LNCaP clone FGC (cell line): Measurements from ENCODE around the gene MAPK12.

ENCODE experiments used
- DNase-seq: peaks from one replicate; pipeline ENCODE4 v3.0.0-alpha.2; 2011; ENCODE audit warnings: low read depth
- H3K4me3 ChIP-seq: 2 replicates; pipeline ENCODE4 v1.5.1; 2011; ENCODE audit warnings: mild to moderate bottlenecking, low read depth, low read length, control low read depth
- TF ChIP-seq, protein P1 (sequence below): IDR thresholded peaks from 2 replicates; pipeline ENCODE4 v1.5.1; 2012; ENCODE audit warnings: mild to moderate bottlenecking; ENCODE audit not compliant: control insufficient read depth, insufficient read depth; ENCODE audit errors: extremely low read depth

The MAPK12 gene

DNA sequence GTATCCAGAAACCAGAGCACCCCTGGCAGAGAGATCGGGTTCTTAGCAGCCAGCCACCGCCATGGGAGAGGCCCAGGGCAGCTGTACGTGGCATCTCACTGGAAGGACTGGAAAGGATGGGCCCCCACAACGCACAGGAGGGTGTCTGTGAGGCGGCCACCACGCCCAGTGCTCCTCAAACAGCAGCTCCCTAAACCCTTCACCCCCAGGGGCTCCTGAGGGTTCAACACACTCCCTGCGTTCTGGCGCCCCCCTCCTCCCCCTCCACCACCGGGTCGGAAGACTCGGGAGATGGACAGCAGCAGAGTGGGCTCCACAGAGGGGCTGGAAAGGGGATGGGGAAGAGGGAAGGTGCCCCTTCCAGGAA, 1.1 kb downstream of the MAPK12 start:
- DNase-seq, result no peak
- TF ChIP-seq, protein P1, sequence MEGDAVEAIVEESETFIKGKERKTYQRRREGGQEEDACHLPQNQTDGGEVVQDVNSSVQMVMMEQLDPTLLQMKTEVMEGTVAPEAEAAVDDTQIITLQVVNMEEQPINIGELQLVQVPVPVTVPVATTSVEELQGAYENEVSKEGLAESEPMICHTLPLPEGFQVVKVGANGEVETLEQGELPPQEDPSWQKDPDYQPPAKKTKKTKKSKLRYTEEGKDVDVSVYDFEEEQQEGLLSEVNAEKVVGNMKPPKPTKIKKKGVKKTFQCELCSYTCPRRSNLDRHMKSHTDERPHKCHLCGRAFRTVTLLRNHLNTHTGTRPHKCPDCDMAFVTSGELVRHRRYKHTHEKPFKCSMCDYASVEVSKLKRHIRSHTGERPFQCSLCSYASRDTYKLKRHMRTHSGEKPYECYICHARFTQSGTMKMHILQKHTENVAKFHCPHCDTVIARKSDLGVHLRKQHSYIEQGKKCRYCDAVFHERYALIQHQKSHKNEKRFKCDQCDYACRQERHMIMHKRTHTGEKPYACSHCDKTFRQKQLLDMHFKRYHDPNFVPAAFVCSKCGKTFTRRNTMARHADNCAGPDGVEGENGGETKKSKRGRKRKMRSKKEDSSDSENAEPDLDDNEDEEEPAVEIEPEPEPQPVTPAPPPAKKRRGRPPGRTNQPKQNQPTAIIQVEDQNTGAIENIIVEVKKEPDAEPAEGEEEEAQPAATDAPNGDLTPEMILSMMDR, result no peak
- peak overlapping the region; percentile 71 for H3K4me3 ChIP-seq

DNA sequence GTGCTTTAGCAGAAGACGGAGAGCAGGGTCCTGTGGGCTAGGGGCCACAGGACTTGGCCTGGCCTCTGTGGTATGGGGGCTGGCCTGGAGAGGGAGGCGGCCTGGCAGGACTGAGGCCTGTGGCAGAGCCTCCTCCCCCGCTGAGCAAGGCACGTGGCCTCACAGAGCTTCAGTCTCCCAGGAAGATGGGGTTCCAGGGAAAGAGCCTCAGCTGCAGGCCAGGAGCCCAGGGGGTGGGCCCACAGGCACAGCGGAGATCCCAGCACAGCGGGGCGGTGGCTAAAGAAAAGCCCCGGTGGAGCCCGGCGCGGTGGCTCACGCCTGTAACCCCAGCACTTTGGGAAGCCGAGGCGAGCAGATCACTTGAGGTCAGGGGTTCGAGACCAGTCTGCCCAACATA, 2.2 kb downstream of the MAPK12 start:
- DNase-seq, result no peak
- TF ChIP-seq, protein P1, result no peak
- no peak overlapping the region for H3K4me3 ChIP-seq

DNA sequence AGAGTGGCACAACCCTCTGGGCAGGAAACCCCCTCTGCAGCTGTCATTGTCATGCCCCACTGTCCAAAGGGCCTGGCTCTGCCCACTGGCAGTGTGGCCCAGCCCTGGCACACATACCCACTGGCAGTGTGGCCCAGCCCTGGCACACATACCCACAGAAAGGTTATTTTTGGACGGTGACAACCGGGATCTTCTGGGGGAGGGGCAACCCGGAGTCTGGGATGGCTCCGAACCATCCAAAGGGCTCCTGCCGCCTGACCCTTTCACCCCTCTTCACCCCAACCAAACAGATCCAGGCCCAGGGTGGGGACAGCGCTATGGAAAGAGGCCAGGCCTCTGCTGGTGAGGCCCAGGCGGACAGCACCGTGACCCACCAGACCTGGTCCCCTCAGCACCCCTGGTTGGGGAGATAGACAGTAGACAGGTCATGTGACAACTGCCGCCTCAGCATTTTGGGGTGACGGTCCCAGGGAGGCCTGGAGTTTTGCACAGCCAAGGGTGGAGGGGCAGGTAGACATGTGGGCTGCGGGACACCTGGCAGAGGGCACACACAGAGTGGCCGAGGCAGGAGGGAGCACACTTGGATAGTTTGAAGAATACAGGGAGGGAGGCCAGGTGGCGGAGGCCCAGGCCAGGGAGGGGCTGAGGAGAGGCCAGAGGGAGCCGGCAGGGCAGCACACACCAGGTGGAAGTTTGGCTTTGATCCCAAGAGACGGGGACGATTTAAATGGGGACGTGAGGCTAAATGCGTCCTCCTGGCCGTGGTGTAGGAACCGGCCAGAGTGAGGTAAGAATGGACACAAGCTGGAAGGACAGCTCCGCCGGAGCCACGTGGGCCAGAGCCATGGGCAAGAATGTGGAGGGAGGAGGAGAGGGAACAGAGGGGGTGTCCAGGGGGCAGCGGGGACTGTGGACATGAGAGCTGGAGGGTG, 2.9 kb downstream of the MAPK12 start:
- no peak overlapping the region for H3K4me3 ChIP-seq
- no peak for DNase-seq
- TF ChIP-seq, protein P1, result no peak

DNA sequence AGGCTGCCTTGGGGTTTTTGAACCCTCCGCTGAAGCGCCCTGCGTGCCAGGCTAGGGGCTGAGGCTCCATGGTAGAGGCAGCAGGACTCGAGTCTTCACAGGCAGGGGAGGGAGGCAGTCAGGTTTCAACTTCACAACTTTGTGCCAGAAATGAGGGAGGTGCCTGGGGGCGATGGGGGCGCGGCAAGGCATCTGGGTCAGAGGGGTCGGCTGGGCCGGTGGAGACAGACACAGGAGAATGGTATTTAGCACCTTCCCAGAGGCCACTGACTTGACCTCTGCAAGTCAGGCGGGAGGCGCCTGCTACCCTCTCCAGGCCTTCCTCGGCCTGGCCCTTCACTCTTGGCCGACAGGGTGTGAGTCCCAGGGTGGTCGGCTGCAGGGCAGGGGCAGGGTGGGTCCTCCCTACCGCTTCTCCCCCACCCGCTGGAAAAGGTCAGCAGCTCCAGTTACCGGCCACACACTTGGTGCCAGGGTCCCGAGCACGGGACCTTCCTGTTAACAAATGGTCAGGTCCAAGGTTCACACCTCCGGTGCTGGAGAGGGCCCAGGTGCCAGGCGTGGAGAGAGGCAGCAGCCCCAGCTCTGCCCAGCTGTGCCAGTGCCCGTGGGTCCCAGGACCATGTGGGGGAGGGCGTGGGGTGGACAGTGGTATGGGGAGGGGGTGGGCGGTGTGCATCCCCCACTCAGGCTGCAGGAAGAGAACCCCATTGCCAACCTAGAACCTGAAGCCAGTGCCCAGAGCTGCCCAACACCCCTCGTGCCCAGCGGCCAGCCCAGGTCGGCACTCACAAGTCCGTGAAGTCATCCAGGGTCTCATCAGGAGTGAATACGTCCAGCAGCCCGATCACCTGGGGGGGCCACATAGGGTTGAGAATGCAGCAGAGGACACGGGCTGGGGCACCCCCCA, 3.8 kb downstream of the MAPK12 start:
- DNase-seq, result no peak
- TF ChIP-seq, protein P1, result no peak
- no peak overlapping the region for H3K4me3 ChIP-seq

DNA sequence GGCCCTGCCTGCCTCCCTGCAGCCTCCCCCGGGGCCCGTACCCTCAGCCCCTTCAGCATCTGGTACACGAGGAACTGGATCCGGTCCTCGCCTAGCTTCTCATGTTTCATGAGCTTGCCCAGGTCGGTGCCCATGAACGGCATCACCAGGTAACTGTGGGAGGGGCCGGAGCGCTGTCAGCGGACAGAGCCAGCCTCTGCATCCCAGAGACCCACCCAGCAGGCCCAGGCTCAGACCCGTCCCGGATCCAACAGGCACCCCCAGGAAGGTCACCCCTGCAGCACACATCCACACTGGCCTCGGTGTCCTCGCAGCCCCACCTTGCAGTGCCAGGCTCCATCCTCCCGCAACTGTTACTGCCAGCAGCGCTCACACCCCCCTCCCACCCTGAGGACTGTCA, 4.4 kb downstream of the MAPK12 start:
- TF ChIP-seq, protein P1, result no peak
- DNase-seq, result no peak
- H3K4me3 ChIP-seq, result no peak overlapping the region

DNA sequence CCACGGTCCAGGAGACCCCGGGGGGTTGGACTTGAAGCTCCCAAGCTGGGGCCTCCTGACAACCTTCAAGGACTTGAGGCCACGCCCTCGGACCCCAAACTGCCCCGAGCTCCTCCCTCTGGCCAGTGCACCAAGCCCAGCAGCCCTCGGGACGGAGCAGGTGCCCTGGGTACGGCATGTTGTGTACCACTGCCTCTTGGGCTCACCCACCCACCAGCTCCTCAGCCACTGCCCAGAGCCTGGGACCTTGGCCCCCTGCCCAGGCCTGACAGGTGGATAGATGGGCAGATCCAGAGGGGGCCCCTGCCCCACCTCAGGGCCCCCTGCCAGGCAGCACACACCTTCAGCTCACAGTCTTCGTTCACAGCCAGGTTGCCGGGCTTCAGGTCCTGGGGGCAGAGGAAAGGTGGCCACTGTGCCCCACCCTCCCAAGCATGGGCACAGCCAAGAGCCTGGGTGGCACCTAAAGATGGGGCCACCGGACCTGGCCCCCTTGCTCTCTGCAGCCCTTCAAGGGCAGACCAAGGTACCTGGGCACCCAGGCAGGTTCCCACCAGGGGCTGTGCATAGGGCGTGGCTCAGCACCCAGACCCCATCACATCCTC, 5.1 kb downstream of the MAPK12 start:
- no peak for DNase-seq
- no peak overlapping the region for H3K4me3 ChIP-seq
- TF ChIP-seq, protein P1, result no peak
